Limb (tissue), 2 donors: ENCODE results near the gene MYCBPAP.

Experiments
- DNase-seq, 2 donors: peaks; one replicate each; pipeline ENCODE4 v3.0.0-alpha.2; 2016; ENCODE audit errors: extremely low spot score in 2 of 2

Gene MYCBPAP

GRCh38 chr17:50514936-50515702 is 6.9 kb downstream of the MYCBPAP start:
- DNase-seq = no peak

- DNase-seq = no peak
Observed at GRCh38 chr17:50517011-50517410, 8.8 kb downstream of the MYCBPAP start.

- DNase-seq = no peak
Observed at GRCh38 chr17:50517504-50518383, 9.5 kb downstream of the MYCBPAP start.

- DNase-seq = no peak
Observed at GRCh38 chr17:50518384-50519023, 10.3 kb downstream of the MYCBPAP start.

- DNase-seq = no peak
Observed at GRCh38 chr17:50519141-50519834, 11.0 kb downstream of the MYCBPAP start.

- no peak for DNase-seq
Observed at GRCh38 chr17:50520483-50520882, 12.2 kb downstream of the MYCBPAP start.

GRCh38 chr17:50521514-50521913 is 13.3 kb downstream of the MYCBPAP start:
- DNase-seq = no peak

- DNase-seq = no peak
Observed at GRCh38 chr17:50522766-50523165, 14.5 kb downstream of the MYCBPAP start.

- DNase-seq = no peak
Observed at GRCh38 chr17:50523208-50523607, 15.0 kb downstream of the MYCBPAP start.

GRCh38 chr17:50524838-50525237 is 16.6 kb downstream of the MYCBPAP start:
- no peak for DNase-seq

- DNase-seq = no peak
Observed at GRCh38 chr17:50527155-50527762, 19.0 kb downstream of the MYCBPAP start.

GRCh38 chr17:50527949-50528474 is 19.8 kb downstream of the MYCBPAP start:
- no peak for DNase-seq

GRCh38 chr17:50529849-50530248 is 21.6 kb downstream of the MYCBPAP start:
- no peak for DNase-seq

GRCh38 chr17:50531428-50532025 is 23.3 kb downstream of the MYCBPAP start:
- no peak for DNase-seq

- DNase-seq = no peak
Observed at GRCh38 chr17:50532452-50533024, 24.3 kb downstream of the MYCBPAP start, which contains the start of gene EPN3. TSS of gene EPN3 (plus strand) at chr17:50532735. CDS start at chr17:50536557, 3,822 bp downstream.

- no peak for DNase-seq
Observed at GRCh38 chr17:50533185-50533584, 24.9 kb downstream of the MYCBPAP start.

GRCh38 chr17:50533720-50534148 is 25.5 kb downstream of the MYCBPAP start:
- peak in 1 of 2 donors; percentile 53 for DNase-seq

GRCh38 chr17:50534222-50534978 is 26.2 kb downstream of the MYCBPAP start:
- DNase-seq = no peak

- no peak for DNase-seq
Observed at GRCh38 chr17:50534979-50535326, 26.7 kb downstream of the MYCBPAP start.
